Suprapubic skin (tissue), 4 donors: Measurements from ENCODE around the gene CCDC88C.

Experiments
- CTCF ChIP-seq, 2 donors: fragments of 200-600 bp in 1 of 2; fragments of 450-650 bp in 1 of 2; sonication (generic) in 1 of 2; IDR thresholded peaks; one replicate each; pipeline ENCODE4 v1.5.1; 2016 to 2019; ENCODE audit warnings: antibody characterized with exemption in 2 of 2, mild to moderate bottlenecking in 1 of 2, moderate library complexity in 1 of 2
- POLR2A ChIP-seq, 2 donors: fragments of 450-650 bp; IDR thresholded peaks; one replicate each; pipeline ENCODE4 v1.6.1; 2017; ENCODE audit warnings: antibody characterized with exemption in 2 of 2, mild to moderate bottlenecking in 2 of 2, moderate library complexity in 2 of 2
- POLR2AphosphoS5 ChIP-seq, 3 donors: sonication (generic); formaldehyde crosslinking; IDR thresholded peaks; one replicate each; pipeline ENCODE4 v1.6.1; 2017; ENCODE audit warnings: antibody characterized with exemption in 3 of 3

GRCh38 chr14:91288876-91289275 is 128.7 kb downstream of the CCDC88C start:
- TF ChIP-seq POLR2A (IDR thresholded peaks at IDR 0.05) (no peak), CTCF (IDR thresholded peaks at IDR 0.05) (no peak), POLR2AphosphoS5 (IDR thresholded peaks at IDR 0.05) (no peak)
